ENCODE results near the gene TRIM33. TPM values are rescaled to one million over a fixed set of nuclear protein-coding genes. Genes with fewer than 3 reads are reported as not detected.

Gene TRIM33
- total and polyA plus RNA-seq, 2 donors (not counting 3 experiments of a cell fraction or from before 2014, with no cell fraction given) = 10.3 to 29.1 TPM

DNA sequence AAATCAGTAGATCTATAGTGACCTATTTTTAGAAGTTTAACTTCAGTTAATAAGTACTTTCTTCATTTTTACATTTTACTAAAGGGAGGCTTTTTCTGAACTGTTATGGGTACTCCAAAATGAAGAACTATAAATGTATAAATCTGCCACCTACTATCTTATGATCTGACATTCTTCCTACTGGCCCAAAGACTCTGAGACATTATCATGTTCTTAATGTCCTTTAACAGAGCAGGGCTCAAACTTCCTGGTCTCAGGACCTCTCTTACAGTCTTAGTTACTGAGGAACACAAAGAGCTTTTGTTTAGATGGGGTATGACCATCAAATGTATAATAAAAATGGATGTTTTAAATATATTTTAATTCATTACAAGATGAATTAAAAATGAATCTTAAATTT is 8.9 kb downstream of the TRIM33 start:
- no peak for FAIRE-seq
- dilution Hi-C loops (cut with MboI; ENCODE audit: extremely low pct_ligation_motif_present, low sequenced_read_pairs) = no loop called here

More for the DNA sequence above, 8.9 kb downstream of the TRIM33 start:
- Histone ChIP-seq H3K4me2 (ENCODE audit: insufficient read depth, low read length) (no peak overlapping the region), H3K79me2 (ENCODE audit: control insufficient read depth, insufficient read depth, low read length) (peaks cover 97% of the 10 kb centered on the region), H3K27me3 (ENCODE audit: control insufficient read depth in 2 of 2, insufficient read depth in 2 of 2, low read length in 2 of 2) (no peaks in the 10 kb centered on the region), H3K27ac (ENCODE audit: insufficient read depth, low read depth, low read length) (no peak overlapping the region), H3K9me3 (replicated peaks; ENCODE audit: control insufficient read depth, insufficient read depth, low read length) (no peaks in the 10 kb centered on the region), H3K9ac (replicated peaks; ENCODE audit: extremely low read depth, insufficient read depth, low read length) (no peak overlapping the region), H3K4me3 (replicated peaks in 1 of 3; ENCODE audit: insufficient read depth in 1 of 3, low read depth in 1 of 3, low read length in 3 of 3) (no peak overlapping the region), H3K4me1 (ENCODE audit: control insufficient read depth, extremely low read depth, insufficient read depth, low read length) (no peaks in the 10 kb centered on the region), H2AFZ (ENCODE audit: low read depth, low read length) (no peak overlapping the region), H3K9me1 (replicated peaks; ENCODE audit: control insufficient read depth, extremely low read depth, insufficient read depth, low read length) (no peaks in the 10 kb centered on the region), H4K20me1 (replicated peaks; ENCODE audit: control insufficient read depth, extremely low read depth, insufficient read depth, low read length) (peaks cover 8% of the 10 kb centered on the region), H3K36me3 (ENCODE audit: control insufficient read depth in 2 of 2, extremely low read depth in 1 of 2, insufficient read depth in 2 of 2, low read length in 2 of 2) (peaks cover 0 to 3% of the 10 kb centered on the region in 2 experiments)
- ChIA-PET CTCF (no interaction called here), POLR2A (no interaction called here)
- TF ChIP-seq EZH2 (IDR thresholded peaks at IDR 0.05; ENCODE audit: borderline replicate concordance, low read depth, low read length, severe bottlenecking) (no peak), JUN (IDR thresholded peaks at IDR 0.05; ENCODE audit: borderline replicate concordance, insufficient read depth, insufficient read length, low read depth) (no peak), POLR2A (IDR thresholded peaks at IDR 0.05; ENCODE audit: low read depth, low read length) (no peak), GATA2 (IDR thresholded peaks at IDR 0.05; ENCODE audit: insufficient read depth, insufficient read length, low read depth, low read length) (no peak), FOS (IDR thresholded peaks at IDR 0.05; ENCODE audit: borderline replicate concordance, insufficient read depth, low read length) (no peak), MYC (IDR thresholded peaks at IDR 0.05; ENCODE audit: low read depth, low read length) (no peak), POLR2AphosphoS5 (IDR thresholded peaks at IDR 0.05; ENCODE audit: insufficient read depth, low read depth, low read length) (no peak)
- TF ChIP-seq, protein P1, sequence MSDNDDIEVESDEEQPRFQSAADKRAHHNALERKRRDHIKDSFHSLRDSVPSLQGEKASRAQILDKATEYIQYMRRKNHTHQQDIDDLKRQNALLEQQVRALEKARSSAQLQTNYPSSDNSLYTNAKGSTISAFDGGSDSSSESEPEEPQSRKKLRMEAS (IDR thresholded peaks at IDR 0.05; ENCODE audit: insufficient read depth, insufficient read length) = no peak
- TF ChIP-seq, protein P2, sequence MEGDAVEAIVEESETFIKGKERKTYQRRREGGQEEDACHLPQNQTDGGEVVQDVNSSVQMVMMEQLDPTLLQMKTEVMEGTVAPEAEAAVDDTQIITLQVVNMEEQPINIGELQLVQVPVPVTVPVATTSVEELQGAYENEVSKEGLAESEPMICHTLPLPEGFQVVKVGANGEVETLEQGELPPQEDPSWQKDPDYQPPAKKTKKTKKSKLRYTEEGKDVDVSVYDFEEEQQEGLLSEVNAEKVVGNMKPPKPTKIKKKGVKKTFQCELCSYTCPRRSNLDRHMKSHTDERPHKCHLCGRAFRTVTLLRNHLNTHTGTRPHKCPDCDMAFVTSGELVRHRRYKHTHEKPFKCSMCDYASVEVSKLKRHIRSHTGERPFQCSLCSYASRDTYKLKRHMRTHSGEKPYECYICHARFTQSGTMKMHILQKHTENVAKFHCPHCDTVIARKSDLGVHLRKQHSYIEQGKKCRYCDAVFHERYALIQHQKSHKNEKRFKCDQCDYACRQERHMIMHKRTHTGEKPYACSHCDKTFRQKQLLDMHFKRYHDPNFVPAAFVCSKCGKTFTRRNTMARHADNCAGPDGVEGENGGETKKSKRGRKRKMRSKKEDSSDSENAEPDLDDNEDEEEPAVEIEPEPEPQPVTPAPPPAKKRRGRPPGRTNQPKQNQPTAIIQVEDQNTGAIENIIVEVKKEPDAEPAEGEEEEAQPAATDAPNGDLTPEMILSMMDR (IDR thresholded peaks at IDR 0.05; ENCODE audit: extremely low read depth in 1 of 2, insufficient read depth in 1 of 2, low read depth in 1 of 2, low read length in 2 of 2) = no peak
- no peak for DNase-seq (ENCODE audit: low read depth, low spot score)
- intact Hi-C loops (cut with micrococcal nuclease) = no loop called here
- BruUV-seq (replicated peaks) = no TSS peak

Data from endothelial cell of umbilical vein (primary cell).